Endodermal cell (in vitro differentiated cells): Measurements from ENCODE around the gene TPT1. TPM values are rescaled to one million over a fixed set of nuclear protein-coding genes. Genes with fewer than 3 reads are reported as not detected.

ENCODE experiments used
- DNase-seq: peaks from one replicate; pipeline ENCODE4 v3.0.0-alpha.2; 2017
- H3K27ac ChIP-seq: 2 replicates; pipeline ENCODE4 v1.5.1; 2013; ENCODE audit warnings: mild to moderate bottlenecking, low read depth, low read length, moderate library complexity
- H3K27me3 ChIP-seq: 2 replicates; pipeline ENCODE4 v1.6.1; 2013; ENCODE audit warnings: mild to moderate bottlenecking, low read length, moderate library complexity; ENCODE audit not compliant: insufficient read depth, control insufficient read depth, poor library complexity, severe bottlenecking
- H3K36me3 ChIP-seq: 2 replicates; pipeline ENCODE4 v1.7.0; 2013; ENCODE audit warnings: mild to moderate bottlenecking, low read length, moderate library complexity; ENCODE audit not compliant: control insufficient read depth, insufficient read depth
- H3K4me1 ChIP-seq: one replicate; pipeline ENCODE4 v1.7.0; 2013; ENCODE audit warnings: low read length; ENCODE audit not compliant: control insufficient read depth, insufficient read depth
- H3K4me3 ChIP-seq: 2 replicates; pipeline ENCODE4 v1.5.1; 2013; ENCODE audit warnings: mild to moderate bottlenecking, low read length, moderate library complexity
- H3K9ac ChIP-seq: 2 replicates; pipeline ENCODE4 v1.6.1; 2013; ENCODE audit warnings: mild to moderate bottlenecking, low read length, moderate library complexity; ENCODE audit not compliant: poor library complexity, severe bottlenecking; ENCODE audit errors: extremely low read depth
- H3K9me3 ChIP-seq: 2 replicates; pipeline ENCODE4 v1.6.1; 2013; ENCODE audit warnings: mild to moderate bottlenecking, low read length, moderate library complexity; ENCODE audit not compliant: control insufficient read depth
- H3K27ac Mint-ChIP-seq: 2 replicates; pipeline ENCODE4 v1.8.0; 2020; ENCODE audit warnings: mixed read lengths
- H3K27me3 Mint-ChIP-seq: 2 replicates; pipeline ENCODE4 v1.8.0; 2021; ENCODE audit warnings: mild to moderate bottlenecking, mixed read lengths; ENCODE audit not compliant: insufficient read depth
- H3K36me3 Mint-ChIP-seq: 2 replicates; pipeline ENCODE4 v1.8.0; 2020; ENCODE audit warnings: low read depth, mixed read lengths
- H3K4me1 Mint-ChIP-seq: 2 replicates; pipeline ENCODE4 v1.8.0; 2020; ENCODE audit warnings: mixed read lengths
- H3K4me3 Mint-ChIP-seq: 2 replicates; pipeline ENCODE4 v1.8.0; 2020; ENCODE audit warnings: mild to moderate bottlenecking, moderate library complexity, mixed read lengths
- H3K9me3 Mint-ChIP-seq: 2 replicates; pipeline ENCODE4 v1.8.0; 2020; ENCODE audit warnings: mild to moderate bottlenecking, mixed read lengths
- CTCF ChIP-seq: fragments of 200-600 bp; sonication (generic); conservative IDR thresholded peaks from 2 replicates; pipeline ENCODE4 v1.5.0; 2021; ENCODE audit warnings: antibody characterized with exemption, mild to moderate bottlenecking
- WGBS, 2 experiments: methylation state at CpG; one replicate each; pipeline versions ENCODE4 v1.1.5 to v1.1.7; 2013; ENCODE audit warnings: missing lambda C conversion rate in 2 of 2, mixed read lengths in 1 of 2; ENCODE audit not compliant: insufficient coverage in 1 of 2, insufficient read length in 1 of 2; 5-methylcytosine and 5-hydroxymethylcytosine counted together
- total RNA-seq, 2 donors: library from RNA; stranded (reverse); fragmentation: NEBNext Ultra II Directional in 1 of 2; extraction: Animal tissue kit (Norgen Biotek cat#: 25700) in 1 of 2; gene quantifications; 2 replicates in 1 of 2; 3 replicates in 1 of 2; pipeline ENCODE4 v1.2.1, GENCODE V29; 2021

The TPT1 gene
- total RNA-seq, 2 donors from 2014 or later: 2,192 to 2,586 TPM

- Mint-ChIP-seq H3K9me3 (no peaks in the 10 kb centered on the region), H3K27ac (no peak overlapping the region)
These were observed 50.9 kb downstream of the TPT1 start for GRCh38 chr13:45289936-45290563.

More at GRCh38 chr13:45289936-45290563, 50.9 kb downstream of the TPT1 start:
- Histone ChIP-seq H3K27me3 (no peaks in the 10 kb centered on the region), H3K4me1 (peaks cover 4% of the 10 kb centered on the region), H3K27ac (no peak overlapping the region), H3K9me3 (no peaks in the 10 kb centered on the region), H3K36me3 (peaks cover 5% of the 10 kb centered on the region), H3K9ac (no peak overlapping the region), H3K4me3 (no peak overlapping the region)
- H3K4me1 Mint-ChIP-seq: peaks cover 17% of the 10 kb centered on the region
- H3K4me3 Mint-ChIP-seq: no peak overlapping the region
- TF ChIP-seq CTCF: no peak
- DNase-seq: peak; percentile 12
- 95 to 96% methylated on average over 2 of the region's 3 CpGs for whole genome bisulfite sequencing, 2 experiments
- no peaks in the 10 kb centered on the region for H3K27me3 Mint-ChIP-seq
- H3K36me3 Mint-ChIP-seq: peaks cover 17% of the 10 kb centered on the region

Other genes with a start within 250 kb of the TPT1 start
- gene GTF2F2, start 220.7 kb downstream of the TPT1 start, total RNA-seq: 10 to 100 TPM; 27.0 to 27.4 TPM
- not detected for gene KCTD4, start 140.1 kb downstream of the TPT1 start, total RNA-seq
- gene SLC25A30, start 77.2 kb upstream of the TPT1 start, total RNA-seq: 10 to 100 TPM in 1 of 2 donors, 1 to 10 TPM in 1; 9.9 to 12.4 TPM
- 10 to 100 TPM; 21.8 to 23.8 TPM for gene COG3, start 123.8 kb upstream of the TPT1 start, total RNA-seq